ENCODE measurements around the gene POLE. TPM values are rescaled to one million over a fixed set of nuclear protein-coding genes. Genes with fewer than 3 reads are reported as not detected.

The POLE gene
- total RNA-seq, 2 donors from 2014 or later: 12.5 to 36.9 TPM

GRCh38 chr12:132606466-132606865 lies 80.7 kb downstream of the POLE start:
- TF ChIP-seq POLR2A (IDR thresholded peaks at IDR 0.05) (no peak), CTCF (IDR thresholded peaks at IDR 0.05) (no peak)
- peaks cover 0 to 51% of the 10 kb centered on the region in 2 donors for H3K27me3 ChIP-seq
- no peak overlapping the region for H3K27ac ChIP-seq
- intact Hi-C loops (cut with DNase I): no loop called here
- H3K4me1 ChIP-seq: peaks cover 10% of the 10 kb centered on the region
- WGBS, 2 donors: 57 to 61% methylated on average over 16 of the region's 16 CpGs
- no peaks in the 10 kb centered on the region for H3K36me3 ChIP-seq (replicated peaks in 1 of 2; ENCODE audit: insufficient read depth in 1 of 2, low read depth in 2 of 2)
- H3K4me3 ChIP-seq: no peak overlapping the region
- peaks cover 0 to 4% (median 0%) of the 10 kb centered on the region in 3 donors for H3K9me3 ChIP-seq
- no peak for DNase-seq
- no peak for ATAC-seq

- intact Hi-C loops (cut with DNase I): no loop called here
- ATAC-seq (no peak), DNase-seq (no peak)
- TF ChIP-seq CTCF (IDR thresholded peaks at IDR 0.05) (no peak), POLR2A (IDR thresholded peaks at IDR 0.05) (no peak)
- no peaks in the 10 kb centered on the region for H3K36me3 ChIP-seq (replicated peaks in 1 of 2; ENCODE audit: insufficient read depth in 1 of 2, low read depth in 2 of 2)
- no peaks in the 10 kb centered on the region for H3K9me3 ChIP-seq
- H3K27ac ChIP-seq: no peak overlapping the region
- no peak overlapping the region for H3K4me3 ChIP-seq
- peaks cover 0 to 52% of the 10 kb centered on the region in 2 donors for H3K27me3 ChIP-seq
- WGBS, 2 donors: 61 to 74% methylated on average over 7 to 16 of the region's 18 CpGs
- peaks cover 11% of the 10 kb centered on the region for H3K4me1 ChIP-seq
Measured at GRCh38 chr12:132605892-132606291, 81.2 kb downstream of the POLE start.

- WGBS, 2 donors: 46 to 52% methylated on average over 10 to 14 of the region's 16 CpGs
- Histone ChIP-seq H3K27ac (no peak overlapping the region), H3K36me3 (replicated peaks in 1 of 2; ENCODE audit: insufficient read depth in 1 of 2, low read depth in 2 of 2) (no peaks in the 10 kb centered on the region), H3K4me3 (no peak overlapping the region), H3K4me1 (peaks cover 21% of the 10 kb centered on the region), H3K9me3 (no peaks in the 10 kb centered on the region), H3K27me3 (peaks cover 0 to 42% of the 10 kb centered on the region in 2 donors)
- DNase-seq (no peak), ATAC-seq (no peak)
- intact Hi-C loops (cut with DNase I): no loop called here
- TF ChIP-seq POLR2A (IDR thresholded peaks at IDR 0.05): no peak
- no peak for TF ChIP-seq CTCF (IDR thresholded peaks at IDR 0.05)
Measured at GRCh38 chr12:132604668-132605441, 82.3 kb downstream of the POLE start.

GRCh38 chr12:132604151-132604618 lies 83.0 kb downstream of the POLE start:
- no peaks in the 10 kb centered on the region for H3K36me3 ChIP-seq (replicated peaks in 1 of 2; ENCODE audit: insufficient read depth in 1 of 2, low read depth in 2 of 2)
- H3K27ac ChIP-seq: no peak overlapping the region
- intact Hi-C loops (cut with DNase I): no loop called here
- no peaks in the 10 kb centered on the region for H3K9me3 ChIP-seq
- no peak for DNase-seq
- H3K27me3 ChIP-seq: peaks cover 0 to 41% of the 10 kb centered on the region in 2 donors
- no peak overlapping the region for H3K4me3 ChIP-seq
- peaks cover 22% of the 10 kb centered on the region for H3K4me1 ChIP-seq
- no peak for TF ChIP-seq POLR2A (IDR thresholded peaks at IDR 0.05)
- no peak for TF ChIP-seq CTCF (IDR thresholded peaks at IDR 0.05)
- 40 to 71% methylated on average over 10 to 25 of the region's 26 CpGs for WGBS, 2 donors
- ATAC-seq: no peak

Measured in body of pancreas (tissue), 4 donors.